ENCODE measurements around the gene RAPGEF1.
"Not testable (repeated sequence)": the region's sequence is repeated elsewhere in the genome, so short reads cannot be mapped to it uniquely, and the experiment has no call there.

The RAPGEF1 gene

DNA sequence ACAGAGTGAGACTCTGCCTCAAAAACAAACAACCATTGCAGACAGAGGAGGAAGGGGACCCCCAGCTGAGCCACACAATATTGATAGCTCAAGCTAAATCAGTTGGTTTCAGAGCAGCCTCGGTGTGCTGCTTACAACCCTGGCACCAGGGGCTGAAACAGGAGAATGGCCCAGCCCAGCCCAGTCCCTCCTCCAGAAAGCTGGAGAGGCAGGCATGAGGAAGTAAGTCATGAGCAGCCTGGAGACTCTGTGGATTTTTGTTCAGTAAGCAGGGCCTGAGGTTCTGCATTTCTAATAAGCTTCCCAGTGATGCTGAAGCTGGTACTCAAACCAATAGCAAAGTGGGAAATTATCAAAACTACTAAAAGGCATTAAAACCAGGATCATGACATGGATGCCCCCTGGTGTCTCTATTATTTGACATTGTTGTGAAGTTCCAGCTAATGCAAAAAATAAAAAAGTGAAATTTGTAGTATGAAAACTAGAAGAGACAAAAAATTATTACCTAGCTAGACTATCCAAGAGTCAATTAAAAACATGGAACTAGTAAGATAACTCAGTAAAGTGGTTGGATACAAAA lies 180.4 kb downstream of the RAPGEF1 start:
- H3K4me3 ChIP-seq (ENCODE audit: control insufficient read depth, low read depth, low read length), result no peak overlapping the region
- no peak for DNase-seq (ENCODE audit: low read depth)
- TF ChIP-seq, protein P1, sequence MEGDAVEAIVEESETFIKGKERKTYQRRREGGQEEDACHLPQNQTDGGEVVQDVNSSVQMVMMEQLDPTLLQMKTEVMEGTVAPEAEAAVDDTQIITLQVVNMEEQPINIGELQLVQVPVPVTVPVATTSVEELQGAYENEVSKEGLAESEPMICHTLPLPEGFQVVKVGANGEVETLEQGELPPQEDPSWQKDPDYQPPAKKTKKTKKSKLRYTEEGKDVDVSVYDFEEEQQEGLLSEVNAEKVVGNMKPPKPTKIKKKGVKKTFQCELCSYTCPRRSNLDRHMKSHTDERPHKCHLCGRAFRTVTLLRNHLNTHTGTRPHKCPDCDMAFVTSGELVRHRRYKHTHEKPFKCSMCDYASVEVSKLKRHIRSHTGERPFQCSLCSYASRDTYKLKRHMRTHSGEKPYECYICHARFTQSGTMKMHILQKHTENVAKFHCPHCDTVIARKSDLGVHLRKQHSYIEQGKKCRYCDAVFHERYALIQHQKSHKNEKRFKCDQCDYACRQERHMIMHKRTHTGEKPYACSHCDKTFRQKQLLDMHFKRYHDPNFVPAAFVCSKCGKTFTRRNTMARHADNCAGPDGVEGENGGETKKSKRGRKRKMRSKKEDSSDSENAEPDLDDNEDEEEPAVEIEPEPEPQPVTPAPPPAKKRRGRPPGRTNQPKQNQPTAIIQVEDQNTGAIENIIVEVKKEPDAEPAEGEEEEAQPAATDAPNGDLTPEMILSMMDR (conservative IDR thresholded peaks at IDR 0.05; ENCODE audit: control insufficient read depth, insufficient read depth, low read depth, low read length), result no peak

DNA sequence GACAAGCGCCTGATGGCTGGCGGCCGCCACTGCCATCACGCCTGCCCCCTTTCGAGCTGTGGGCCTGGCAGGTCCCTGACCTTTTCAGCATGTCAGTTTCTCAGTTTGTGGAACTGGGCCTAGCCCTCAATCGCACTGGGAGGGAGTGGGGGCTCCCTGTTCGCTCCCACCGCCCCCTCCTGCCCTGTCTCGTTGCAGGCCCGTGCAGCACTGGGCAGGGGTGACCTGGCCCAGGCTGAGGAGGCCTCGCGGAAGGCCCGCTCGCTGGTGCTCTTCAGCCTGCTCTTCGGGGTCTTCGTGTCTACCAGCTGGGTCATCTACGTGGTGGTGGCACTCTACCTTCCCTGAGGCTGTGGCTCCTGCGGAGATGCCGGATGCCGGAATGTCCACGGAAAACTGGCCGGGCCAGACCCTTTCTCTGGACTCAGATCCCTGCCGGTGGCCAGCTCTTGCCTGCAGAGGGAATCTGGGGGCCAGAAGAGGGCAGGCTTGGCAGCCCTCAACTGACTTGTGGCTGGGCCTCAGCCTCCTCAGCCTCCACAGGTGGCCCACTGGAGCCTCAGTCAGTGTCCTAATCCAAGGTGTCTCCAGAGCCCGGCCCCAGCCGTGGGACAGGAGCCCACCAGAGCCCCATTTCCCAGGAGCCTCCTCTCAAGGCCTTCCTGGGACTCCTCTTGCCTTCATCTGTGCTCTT lies 181.9 kb downstream of the RAPGEF1 start:
- no peak for DNase-seq (ENCODE audit: low read depth)
- no peak overlapping the region for H3K4me3 ChIP-seq (ENCODE audit: control insufficient read depth, low read depth, low read length)
- TF ChIP-seq, protein P1 (conservative IDR thresholded peaks at IDR 0.05; ENCODE audit: control insufficient read depth, insufficient read depth, low read depth, low read length), result no peak

DNA sequence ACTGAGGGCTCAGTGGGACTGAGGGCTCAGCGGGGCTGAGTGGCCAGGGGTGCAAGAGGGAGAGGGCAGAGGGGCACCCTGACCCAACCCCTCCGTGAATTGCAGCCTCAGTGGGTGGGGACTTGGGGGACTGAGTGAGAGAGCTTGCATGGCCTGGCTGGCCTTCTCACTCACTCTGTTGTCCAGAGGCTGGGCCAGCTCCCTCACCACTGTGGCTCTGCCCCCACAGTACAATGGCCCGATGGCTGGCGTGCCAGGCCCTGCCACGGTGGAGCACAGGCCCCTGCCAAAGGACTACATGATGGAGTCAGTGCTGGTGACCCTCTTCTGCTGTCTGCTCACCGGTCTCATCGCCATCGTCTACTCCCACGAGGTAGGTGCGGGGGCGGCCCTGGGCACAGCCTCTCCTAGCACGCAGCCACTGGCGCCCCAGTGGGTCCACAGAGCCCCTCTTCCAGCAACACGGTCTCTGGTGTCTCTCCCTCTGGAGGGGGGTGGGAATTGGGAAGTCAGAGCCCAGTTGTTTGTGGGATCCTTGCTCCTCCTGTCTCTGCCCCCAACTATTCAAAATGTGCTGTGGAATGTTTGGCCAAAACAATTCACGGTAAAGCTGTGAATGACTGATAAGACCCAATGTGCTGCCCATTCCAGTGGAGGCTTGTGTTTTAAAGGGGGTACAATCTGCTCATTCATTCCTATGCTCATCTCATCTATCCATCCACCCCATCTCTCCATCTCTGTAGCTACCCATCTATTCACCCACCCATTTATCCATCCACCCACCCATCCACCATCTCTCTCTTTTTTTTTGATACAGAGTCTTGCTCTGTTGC lies 183.8 kb downstream of the RAPGEF1 start:
- TF ChIP-seq, protein P1 (conservative IDR thresholded peaks at IDR 0.05; ENCODE audit: control insufficient read depth, insufficient read depth, low read depth, low read length), result no peak
- H3K4me3 ChIP-seq (ENCODE audit: control insufficient read depth, low read depth, low read length), result no peak overlapping the region
- no peak for DNase-seq (ENCODE audit: low read depth)

DNA sequence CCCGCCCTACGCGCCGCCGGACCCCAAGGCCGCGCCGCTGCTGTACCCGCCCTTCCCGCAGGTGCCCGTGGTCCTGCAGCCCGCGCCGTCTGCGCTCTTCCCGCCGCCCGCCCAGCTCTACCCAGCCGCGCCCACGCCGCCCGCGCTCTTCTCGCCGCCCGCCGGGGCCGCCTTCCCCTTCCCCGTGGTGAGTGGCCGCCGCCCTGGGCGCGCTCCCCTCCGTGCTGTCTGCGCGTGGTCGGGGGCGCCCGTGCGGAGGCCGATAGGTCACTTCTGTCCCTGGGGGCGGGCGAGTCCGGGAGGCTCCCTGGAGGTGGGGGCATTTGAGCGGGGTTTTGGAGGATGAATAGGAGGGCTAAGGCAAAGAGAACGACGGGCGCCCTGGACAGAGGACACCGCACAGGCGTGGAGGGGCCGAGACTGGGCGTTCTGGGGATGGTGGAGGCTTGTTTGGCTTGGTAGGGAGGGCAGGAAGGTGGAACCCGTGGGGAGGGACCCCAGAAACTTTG lies 185.0 kb downstream of the RAPGEF1 start:
- no peak for DNase-seq (ENCODE audit: low read depth)
- no peak overlapping the region for H3K4me3 ChIP-seq (ENCODE audit: control insufficient read depth, low read depth, low read length)
- TF ChIP-seq, protein P1 (conservative IDR thresholded peaks at IDR 0.05; ENCODE audit: control insufficient read depth, insufficient read depth, low read depth, low read length), result no peak

DNA sequence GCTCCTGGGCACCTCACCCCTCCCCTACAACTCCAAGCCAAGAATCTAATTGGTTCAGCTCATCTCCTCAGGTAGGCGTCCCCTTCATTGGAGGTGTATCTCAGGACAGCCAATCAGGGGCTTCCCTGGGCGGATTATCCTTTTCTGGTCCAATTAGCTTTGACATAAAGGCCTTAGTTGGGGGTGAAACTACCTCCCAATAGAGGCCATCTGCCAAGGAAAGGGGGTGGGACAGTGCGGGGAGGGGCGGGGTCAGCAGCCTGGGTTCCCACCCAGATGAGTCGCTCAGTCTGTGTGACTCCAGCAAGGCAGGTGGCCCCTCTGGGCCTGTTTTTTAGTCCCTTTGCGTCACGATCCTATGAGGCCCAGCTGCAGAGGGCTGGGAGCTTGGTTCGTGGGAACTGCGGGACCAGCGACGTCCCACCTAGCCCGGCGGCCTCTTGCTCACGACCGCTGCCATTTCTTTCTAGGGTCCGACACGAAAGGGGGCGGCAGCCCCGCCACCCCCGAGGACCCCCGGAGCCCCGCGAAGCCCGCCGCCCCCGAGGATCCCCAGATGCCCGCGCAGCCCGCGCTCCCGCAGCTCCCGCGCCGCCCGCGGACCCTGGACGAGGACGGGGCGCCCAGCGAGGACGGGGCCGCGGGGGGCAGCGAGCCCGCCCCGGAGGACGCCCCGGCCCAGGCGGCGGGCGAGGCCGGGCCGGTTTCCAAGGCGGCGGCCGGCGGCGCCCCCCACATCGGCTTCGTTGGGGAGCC lies 185.6 kb downstream of the RAPGEF1 start:
- H3K4me3 ChIP-seq (ENCODE audit: control insufficient read depth, low read depth, low read length), result no peak overlapping the region
- DNase-seq (ENCODE audit: low read depth), result peak; percentile 3
- TF ChIP-seq, protein P1 (conservative IDR thresholded peaks at IDR 0.05; ENCODE audit: control insufficient read depth, insufficient read depth, low read depth, low read length), result no peak

DNA sequence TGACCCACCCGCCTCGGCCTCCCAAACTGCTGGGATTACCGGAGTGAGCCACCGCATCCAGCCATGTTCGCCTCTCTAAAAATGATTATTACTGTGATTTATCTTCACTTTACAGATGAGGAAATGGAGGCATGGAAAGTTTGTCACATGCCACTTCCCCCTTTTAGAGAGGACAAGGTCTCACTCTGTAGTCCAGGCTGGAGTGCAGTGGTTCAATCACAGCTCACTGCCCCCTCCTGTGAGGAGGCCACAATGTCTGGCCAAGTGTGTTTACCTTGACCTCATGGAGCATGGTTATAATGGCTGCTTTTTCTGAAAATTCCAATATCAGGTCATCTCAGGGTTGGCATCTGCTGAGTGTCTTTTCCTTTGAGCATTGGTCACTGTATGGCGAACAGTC lies 187.8 kb downstream of the RAPGEF1 start:
- no peak overlapping the region for H3K4me3 ChIP-seq (ENCODE audit: control insufficient read depth, low read depth, low read length)
- TF ChIP-seq, protein P1 (conservative IDR thresholded peaks at IDR 0.05; ENCODE audit: control insufficient read depth, insufficient read depth, low read depth, low read length), result no peak
- no peak for DNase-seq (ENCODE audit: low read depth)

DNA sequence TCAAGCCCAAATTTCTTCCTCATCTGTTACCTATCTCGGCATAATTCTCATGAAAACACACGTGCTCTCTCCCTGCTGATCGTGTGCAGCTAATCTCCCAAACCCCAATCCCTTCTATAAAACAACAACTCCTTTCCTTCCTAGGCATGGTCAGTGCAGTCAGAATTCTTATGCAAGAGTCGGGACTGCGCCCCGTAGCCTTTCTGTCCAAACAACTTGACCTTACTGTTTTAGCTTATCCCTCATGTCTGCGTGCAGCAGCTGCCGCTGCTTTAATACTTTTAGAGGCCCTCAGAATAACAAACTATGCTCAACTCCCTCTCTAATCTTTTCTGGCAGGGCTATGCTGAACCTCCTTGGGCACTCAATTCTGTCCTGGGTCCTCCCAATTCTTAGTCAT lies 189.4 kb downstream of the RAPGEF1 start:
- H3K4me3 ChIP-seq (ENCODE audit: control insufficient read depth, low read depth, low read length); DNase-seq (ENCODE audit: low read depth): not testable (repeated sequence)

DNA sequence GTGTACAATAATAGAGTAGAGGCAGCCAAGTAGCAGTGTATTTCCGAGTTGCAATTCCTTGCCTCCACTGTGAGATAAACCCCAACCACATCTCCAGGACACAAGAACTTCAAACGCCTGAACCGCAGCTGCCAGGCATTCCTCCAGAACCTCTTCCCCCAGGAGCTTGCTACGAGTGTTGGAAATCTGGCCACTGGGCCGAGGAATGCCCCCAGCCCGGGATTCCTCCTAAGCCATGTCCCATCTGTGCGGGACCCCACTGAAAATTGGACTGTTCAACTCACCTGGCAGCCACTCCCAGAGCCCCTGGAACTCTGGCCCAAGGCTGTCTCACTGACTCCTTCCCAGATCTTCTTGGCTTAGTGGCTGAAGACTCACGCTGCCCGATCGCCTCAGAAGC lies 190.7 kb downstream of the RAPGEF1 start:
- DNase-seq (ENCODE audit: low read depth); H3K4me3 ChIP-seq (ENCODE audit: control insufficient read depth, low read depth, low read length): not testable (repeated sequence)
